GM18507 (cell line): Measurements from ENCODE around the gene CYSTM1.
A peak's percentile ranks its signal among the peaks of the same experiment; 100 is the strongest.

Experiments used
- DNase-seq: peaks from one replicate; pipeline ENCODE4 v3.0.0; 2011; ENCODE audit warnings: low read depth; ENCODE audit not compliant: insufficient read length; ENCODE audit errors: extremely low spot score
- FAIRE-seq: peaks from 2 replicates; lab custom pipeline; 2011; peaks lifted over from hg19 to GRCh38; lab: Jason Lieb, UNC

The CYSTM1 gene

GRCh38 chr5:140174465-140175366 lies at the start of gene CYSTM1:
TSS of gene CYSTM1 (plus strand) at chr5:140175188. CDS start at chr5:140194466, 19,278 bp downstream.
- FAIRE-seq: peak; percentile 94

GRCh38 chr5:140125637-140126036 lies 49.4 kb upstream of the CYSTM1 start, which contains the start of gene IGIP:
TSS of gene IGIP (plus strand) at chr5:140125937. CDS start at chr5:140128477, 2,540 bp downstream.
- FAIRE-seq: no peak
- DNase-seq: no peak

More at GRCh38 chr5:140174465-140175366, at the start of gene CYSTM1:
- peak; percentile 94 for DNase-seq

GRCh38 chr5:140126315-140127012 lies 48.5 kb upstream of the CYSTM1 start:
- FAIRE-seq (no peak), DNase-seq (no peak)

GRCh38 chr5:140128376-140128775 lies 46.6 kb upstream of the CYSTM1 start:
- FAIRE-seq (no peak), DNase-seq (no peak)

- FAIRE-seq: no peak
These were observed 43.8 kb upstream of the CYSTM1 start for GRCh38 chr5:140130949-140131733.

GRCh38 chr5:140131967-140132409 lies 43.0 kb upstream of the CYSTM1 start:
- FAIRE-seq: no peak
- no peak for DNase-seq

More at GRCh38 chr5:140130949-140131733, 43.8 kb upstream of the CYSTM1 start:
- DNase-seq: no peak

- DNase-seq (no peak), FAIRE-seq (no peak)
These were observed 41.3 kb upstream of the CYSTM1 start for GRCh38 chr5:140133514-140134167.

- no peak for DNase-seq
- FAIRE-seq: no peak
These were observed 40.6 kb upstream of the CYSTM1 start for GRCh38 chr5:140134277-140134935.

- no peak for FAIRE-seq
- no peak for DNase-seq
These were observed 39.9 kb upstream of the CYSTM1 start for GRCh38 chr5:140135127-140135526.

- DNase-seq (no peak), FAIRE-seq (no peak)
These were observed 38.4 kb upstream of the CYSTM1 start for GRCh38 chr5:140136624-140137023.

- FAIRE-seq (no peak), DNase-seq (no peak)
These were observed 34.6 kb upstream of the CYSTM1 start for GRCh38 chr5:140140435-140140834.

- FAIRE-seq: no peak
- no peak for DNase-seq
These were observed 33.7 kb upstream of the CYSTM1 start for GRCh38 chr5:140141241-140141640.

GRCh38 chr5:140142246-140142645 lies 32.7 kb upstream of the CYSTM1 start:
- FAIRE-seq: no peak

GRCh38 chr5:140142856-140143255 lies 32.1 kb upstream of the CYSTM1 start:
- FAIRE-seq: no peak
- no peak for DNase-seq

More at GRCh38 chr5:140142246-140142645, 32.7 kb upstream of the CYSTM1 start:
- DNase-seq: no peak

GRCh38 chr5:140143521-140144258 lies 31.3 kb upstream of the CYSTM1 start:
- no peak for DNase-seq
- no peak for FAIRE-seq

- DNase-seq: no peak
- FAIRE-seq: no peak
These were observed 29.7 kb upstream of the CYSTM1 start for GRCh38 chr5:140145256-140145655.

- FAIRE-seq (no peak), DNase-seq (peak; percentile 46)
These were observed 29.0 kb upstream of the CYSTM1 start for GRCh38 chr5:140145818-140146522.

- no peak for FAIRE-seq
- DNase-seq: no peak
These were observed 28.5 kb upstream of the CYSTM1 start for GRCh38 chr5:140146523-140146842.
